ENCODE results near the gene CDH1.
A peak's percentile ranks its signal among the peaks of the same experiment; 100 is the strongest.

Gene CDH1

DNA sequence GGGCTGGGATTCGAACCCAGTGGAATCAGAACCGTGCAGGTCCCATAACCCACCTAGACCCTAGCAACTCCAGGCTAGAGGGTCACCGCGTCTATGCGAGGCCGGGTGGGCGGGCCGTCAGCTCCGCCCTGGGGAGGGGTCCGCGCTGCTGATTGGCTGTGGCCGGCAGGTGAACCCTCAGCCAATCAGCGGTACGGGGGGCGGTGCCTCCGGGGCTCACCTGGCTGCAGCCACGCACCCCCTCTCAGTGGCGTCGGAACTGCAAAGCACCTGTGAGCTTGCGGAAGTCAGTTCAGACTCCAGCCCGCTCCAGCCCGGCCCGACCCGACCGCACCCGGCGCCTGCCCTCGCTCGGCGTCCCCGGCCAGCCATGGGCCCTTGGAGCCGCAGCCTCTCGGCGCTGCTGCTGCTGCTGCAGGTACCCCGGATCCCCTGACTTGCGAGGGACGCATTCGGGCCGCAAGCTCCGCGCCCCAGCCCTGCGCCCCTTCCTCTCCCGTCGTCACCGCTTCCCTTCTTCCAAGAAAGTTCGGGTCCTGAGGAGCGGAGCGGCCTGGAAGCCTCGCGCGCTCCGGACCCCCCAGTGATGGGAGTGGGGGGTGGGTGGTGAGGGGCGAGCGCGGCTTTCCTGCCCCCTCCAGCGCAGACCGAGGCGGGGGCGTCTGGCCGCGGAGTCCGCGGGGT is at the start of gene CDH1:
CDH1 (plus strand) TSS at position 247 of the 684 bp plus-strand sequence; CDS start at position 371, 124 bp downstream.
- Histone ChIP-seq H3K27ac (no peak within 1 kb of the TSS), H3K4me3 (ENCODE audit: low read depth, low read length) (no peak within 1 kb of the TSS), H3K9me3 (ENCODE audit: severe bottlenecking) (no peaks in the 10 kb centered on the region), H3K36me3 (no peaks in the 10 kb centered on the region), H3K27me3 (ENCODE audit: insufficient read depth, low read depth, severe bottlenecking) (no peaks in the 10 kb centered on the region)
- DNase-seq = no peak
- no peak for TF ChIP-seq CTCF (IDR thresholded peaks at IDR 0.05; ENCODE audit: low read depth, low read length)

- H3K36me3 ChIP-seq = no peaks in the 10 kb centered on the region
- no peaks in the 10 kb centered on the region for H3K9me3 ChIP-seq (ENCODE audit: severe bottlenecking)
- no peaks in the 10 kb centered on the region for H3K27me3 ChIP-seq (ENCODE audit: insufficient read depth, low read depth, severe bottlenecking)
- no peak overlapping the region for H3K27ac ChIP-seq
- H3K4me3 ChIP-seq (ENCODE audit: low read depth, low read length) = no peak overlapping the region
- no peak for DNase-seq
- TF ChIP-seq CTCF (IDR thresholded peaks at IDR 0.05; ENCODE audit: low read depth, low read length) = 0 out of 2 replicates have a peak, but pooled peaks have one; percentile 20
These were observed 47.2 kb upstream of the CDH1 start for GRCh38 chr16:68689921-68690320.

DNA sequence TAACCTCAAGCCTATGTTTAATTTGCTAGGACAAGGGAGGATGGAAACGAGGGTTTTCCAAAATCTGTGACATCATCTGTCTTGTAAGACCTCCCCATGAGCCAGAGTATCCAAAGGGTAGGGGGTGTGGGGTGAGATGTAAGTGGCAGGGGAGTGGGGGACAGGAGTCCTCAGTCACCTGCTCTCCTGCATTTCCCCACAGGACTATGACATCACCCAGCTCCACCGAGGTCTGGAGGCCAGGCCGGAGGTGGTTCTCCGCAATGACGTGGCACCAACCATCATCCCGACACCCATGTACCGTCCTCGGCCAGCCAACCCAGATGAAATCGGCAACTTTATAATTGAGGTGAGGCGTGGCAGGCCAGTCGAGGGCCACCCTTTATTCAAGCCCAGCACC is 41.5 kb upstream of the CDH1 start:
- H3K36me3 ChIP-seq = no peaks in the 10 kb centered on the region
- TF ChIP-seq CTCF (IDR thresholded peaks at IDR 0.05; ENCODE audit: low read depth, low read length) = no peak
- no peak overlapping the region for H3K4me3 ChIP-seq (ENCODE audit: low read depth, low read length)

GRCh38 chr16:68696514-68696913 is 40.6 kb upstream of the CDH1 start:
- no peak overlapping the region for H3K27ac ChIP-seq
- H3K4me3 ChIP-seq (ENCODE audit: low read depth, low read length) = no peak overlapping the region
- TF ChIP-seq CTCF (IDR thresholded peaks at IDR 0.05; ENCODE audit: low read depth, low read length) = no peak
- no peaks in the 10 kb centered on the region for H3K9me3 ChIP-seq (ENCODE audit: severe bottlenecking)
- no peak for DNase-seq
- no peaks in the 10 kb centered on the region for H3K27me3 ChIP-seq (ENCODE audit: insufficient read depth, low read depth, severe bottlenecking)
- H3K36me3 ChIP-seq = no peaks in the 10 kb centered on the region

More for the DNA sequence above, 41.5 kb upstream of the CDH1 start:
- no peaks in the 10 kb centered on the region for H3K9me3 ChIP-seq (ENCODE audit: severe bottlenecking)
- no peak for DNase-seq
- no peaks in the 10 kb centered on the region for H3K27me3 ChIP-seq (ENCODE audit: insufficient read depth, low read depth, severe bottlenecking)
- no peak overlapping the region for H3K27ac ChIP-seq

- Histone ChIP-seq H3K9me3 (ENCODE audit: severe bottlenecking) (no peaks in the 10 kb centered on the region), H3K36me3 (no peaks in the 10 kb centered on the region), H3K4me3 (ENCODE audit: low read depth, low read length) (no peak overlapping the region), H3K27me3 (ENCODE audit: insufficient read depth, low read depth, severe bottlenecking) (no peaks in the 10 kb centered on the region), H3K27ac (no peak overlapping the region)
- no peak for TF ChIP-seq CTCF (IDR thresholded peaks at IDR 0.05; ENCODE audit: low read depth, low read length)
- no peak for DNase-seq
These were observed 39.0 kb upstream of the CDH1 start for GRCh38 chr16:68698091-68698490.

GRCh38 chr16:68700120-68700519 is 37.0 kb upstream of the CDH1 start:
- Histone ChIP-seq H3K9me3 (ENCODE audit: severe bottlenecking) (no peaks in the 10 kb centered on the region), H3K4me3 (ENCODE audit: low read depth, low read length) (no peak overlapping the region), H3K36me3 (no peaks in the 10 kb centered on the region), H3K27me3 (ENCODE audit: insufficient read depth, low read depth, severe bottlenecking) (no peaks in the 10 kb centered on the region), H3K27ac (no peak overlapping the region)
- no peak for TF ChIP-seq CTCF (IDR thresholded peaks at IDR 0.05; ENCODE audit: low read depth, low read length)
- DNase-seq = no peak
